HG02840 (cell line): ENCODE data around the gene ENDOG.
A peak's percentile ranks its signal among the peaks of the same experiment; 100 is the strongest.
"Not testable (repeated sequence)": the region's sequence is repeated elsewhere in the genome, so short reads cannot be mapped to it uniquely, and the experiment has no call there.

Source experiments
- ATAC-seq: cut with Tn5 transposase; IDR thresholded peaks from one replicate; pipeline ENCODE4 v1.9.1; 2021; ENCODE audit warnings: mild to moderate bottlenecking, moderate library complexity, moderate number of reproducible peaks; ENCODE audit not compliant: unreplicated experiment, low FRiP score

Gene ENDOG

DNA sequence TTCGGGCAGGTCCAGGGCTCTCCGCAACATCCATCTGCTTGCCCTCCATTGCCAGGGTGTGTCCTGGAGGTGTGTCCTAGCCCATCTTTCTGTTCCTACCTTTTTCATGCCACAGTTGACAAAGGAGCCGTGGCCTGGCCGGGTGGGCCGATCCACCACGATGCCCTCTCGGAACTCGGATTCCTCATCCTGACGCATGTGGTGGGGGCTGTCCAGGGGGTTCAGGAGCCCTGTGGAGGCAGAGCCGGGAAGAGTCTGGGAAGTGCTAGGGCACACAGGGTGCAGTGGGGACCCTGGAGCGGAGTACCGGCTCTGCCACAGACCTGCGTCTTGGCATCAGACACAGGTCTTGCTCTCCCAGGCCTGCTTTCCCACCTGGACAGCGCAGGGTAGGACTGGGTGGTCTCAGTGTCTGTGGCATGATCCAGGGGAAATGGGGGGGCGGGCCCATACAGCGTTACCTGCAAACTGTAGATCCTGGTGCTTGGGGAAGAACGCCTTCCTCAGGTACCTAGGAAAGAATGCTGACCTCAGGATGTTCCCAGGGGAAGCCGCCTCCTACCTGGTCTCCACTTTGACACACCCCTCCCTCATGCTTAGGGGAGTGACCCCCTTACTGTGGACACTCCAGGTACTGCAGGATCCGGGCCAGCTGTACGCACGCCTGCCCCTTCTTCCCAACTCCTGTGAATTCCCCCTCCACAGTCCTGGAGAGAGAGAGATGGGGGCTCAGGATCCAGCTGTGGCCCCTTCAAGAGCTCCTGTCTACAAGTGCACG lies 7.8 kb downstream of the ENDOG start:
- no peak for ATAC-seq

DNA sequence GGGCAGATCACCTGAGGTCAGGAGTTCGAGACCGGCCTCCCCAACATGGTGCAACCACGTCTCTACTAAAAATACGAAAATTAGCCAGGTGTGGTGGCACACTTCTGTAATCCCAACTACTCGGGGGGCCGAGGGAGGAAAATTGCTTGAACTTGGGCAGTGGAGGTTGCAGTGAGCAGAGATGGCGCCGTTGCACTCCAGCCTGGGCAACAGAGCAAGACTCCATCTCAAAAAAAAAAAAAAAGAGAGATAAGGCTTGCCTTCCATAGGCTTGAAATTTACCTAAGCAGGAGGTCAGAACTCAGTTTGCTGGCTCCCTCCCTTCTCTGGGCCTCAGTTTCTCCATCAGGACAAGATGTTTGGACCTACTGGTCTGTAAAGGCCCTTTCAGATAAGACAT lies 10.0 kb downstream of the ENDOG start:
- ATAC-seq: no peak

DNA sequence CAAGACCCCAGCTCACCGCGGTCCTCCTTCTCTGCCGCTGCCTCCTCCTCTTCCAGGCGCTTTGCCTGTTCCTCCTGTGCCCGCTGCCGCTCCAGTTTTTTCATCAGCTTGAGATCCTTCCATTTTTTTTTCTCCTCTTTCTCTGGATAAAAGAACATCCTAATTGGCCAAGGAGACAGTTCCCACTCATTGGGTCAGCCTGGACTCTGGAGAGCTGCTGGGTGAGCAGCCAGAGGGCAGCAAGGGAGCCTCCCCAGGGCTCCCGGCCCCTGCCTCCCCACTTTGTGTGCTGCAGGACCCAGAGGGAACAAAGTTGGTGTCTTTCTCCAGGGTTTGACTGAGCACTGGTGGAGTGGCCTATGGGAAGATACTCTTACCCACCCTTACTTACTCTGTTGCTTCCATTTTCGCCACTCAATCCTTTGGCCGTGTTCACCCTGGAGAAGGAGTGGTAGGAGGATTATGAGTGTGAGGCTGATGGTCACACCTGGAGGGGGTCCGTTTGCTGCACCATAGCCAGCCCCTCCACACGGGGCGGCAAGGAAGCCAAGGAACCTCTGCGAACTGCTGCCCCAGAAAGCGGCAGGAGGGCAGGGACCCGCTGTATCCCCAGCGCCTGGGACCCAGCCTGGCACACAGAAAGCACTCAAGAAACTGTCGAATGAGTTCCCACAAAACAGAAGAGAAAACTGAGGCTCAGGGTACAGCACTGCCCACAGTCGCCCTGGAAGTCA lies 10.6 kb downstream of the ENDOG start:
- no peak for ATAC-seq

DNA sequence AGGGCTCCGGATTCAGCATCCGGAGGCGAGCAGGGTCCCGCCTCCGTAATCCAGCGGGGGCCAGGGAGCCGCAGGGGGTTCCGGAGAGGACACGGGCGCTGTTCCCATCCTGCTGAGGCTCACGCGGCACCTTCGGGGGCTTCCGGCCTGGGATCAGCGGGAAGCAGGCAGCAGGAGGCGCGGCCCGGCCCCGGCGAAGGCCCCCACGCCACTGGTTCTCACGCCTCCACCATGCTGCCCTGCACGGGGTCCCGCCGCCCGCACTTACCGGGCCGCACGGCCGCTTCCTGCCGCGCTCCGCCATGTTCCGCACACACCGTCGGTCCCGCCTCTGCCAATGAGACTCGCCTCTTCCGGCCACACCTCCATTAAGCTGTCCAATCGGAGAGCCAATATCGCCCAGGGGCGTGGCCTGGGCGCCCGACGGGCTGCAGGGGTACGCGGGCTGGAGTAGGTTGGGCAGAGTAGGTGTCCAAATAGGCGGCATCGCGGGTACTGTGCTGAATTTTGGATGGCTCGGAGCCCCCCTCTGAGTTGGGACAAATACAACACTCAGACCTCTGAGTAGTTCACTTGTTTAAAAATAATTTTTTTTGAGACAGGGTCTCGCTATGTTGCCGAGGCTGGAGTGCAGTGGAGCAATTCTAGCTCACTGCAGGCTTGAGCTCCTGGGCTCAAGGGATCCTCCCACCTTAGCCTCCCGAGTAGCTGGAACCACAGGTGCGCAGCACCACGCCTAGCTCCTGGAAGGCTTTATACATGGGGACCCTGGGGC lies 11.4 kb downstream of the ENDOG start, which contains the start of gene SPOUT1:
Gene SPOUT1, minus strand, starts transcription at position 318 of the 775 bp plus-strand sequence. Its CDS starts 14 bp downstream, at position 304.
- peak; percentile 93 for ATAC-seq

DNA sequence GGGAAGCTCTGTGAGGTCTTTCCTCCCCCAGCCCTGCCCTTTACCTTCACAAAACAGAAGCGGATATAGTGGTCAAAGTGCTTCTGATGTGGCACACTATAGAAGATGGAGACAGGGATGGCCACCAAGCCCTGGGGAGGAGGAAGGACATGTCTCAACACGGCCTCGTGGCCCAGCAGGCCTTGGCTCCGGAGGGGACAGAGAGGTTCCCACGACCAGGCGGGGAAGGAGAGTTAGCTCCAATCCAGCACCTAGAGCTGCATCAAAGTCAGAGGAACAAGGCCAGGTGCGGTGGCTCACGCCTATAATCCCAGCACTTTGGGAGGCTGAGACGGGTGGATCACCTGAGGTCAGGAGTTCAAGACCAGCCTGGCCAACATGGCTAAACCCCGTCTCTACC lies 15.4 kb downstream of the ENDOG start:
- ATAC-seq: no peak

DNA sequence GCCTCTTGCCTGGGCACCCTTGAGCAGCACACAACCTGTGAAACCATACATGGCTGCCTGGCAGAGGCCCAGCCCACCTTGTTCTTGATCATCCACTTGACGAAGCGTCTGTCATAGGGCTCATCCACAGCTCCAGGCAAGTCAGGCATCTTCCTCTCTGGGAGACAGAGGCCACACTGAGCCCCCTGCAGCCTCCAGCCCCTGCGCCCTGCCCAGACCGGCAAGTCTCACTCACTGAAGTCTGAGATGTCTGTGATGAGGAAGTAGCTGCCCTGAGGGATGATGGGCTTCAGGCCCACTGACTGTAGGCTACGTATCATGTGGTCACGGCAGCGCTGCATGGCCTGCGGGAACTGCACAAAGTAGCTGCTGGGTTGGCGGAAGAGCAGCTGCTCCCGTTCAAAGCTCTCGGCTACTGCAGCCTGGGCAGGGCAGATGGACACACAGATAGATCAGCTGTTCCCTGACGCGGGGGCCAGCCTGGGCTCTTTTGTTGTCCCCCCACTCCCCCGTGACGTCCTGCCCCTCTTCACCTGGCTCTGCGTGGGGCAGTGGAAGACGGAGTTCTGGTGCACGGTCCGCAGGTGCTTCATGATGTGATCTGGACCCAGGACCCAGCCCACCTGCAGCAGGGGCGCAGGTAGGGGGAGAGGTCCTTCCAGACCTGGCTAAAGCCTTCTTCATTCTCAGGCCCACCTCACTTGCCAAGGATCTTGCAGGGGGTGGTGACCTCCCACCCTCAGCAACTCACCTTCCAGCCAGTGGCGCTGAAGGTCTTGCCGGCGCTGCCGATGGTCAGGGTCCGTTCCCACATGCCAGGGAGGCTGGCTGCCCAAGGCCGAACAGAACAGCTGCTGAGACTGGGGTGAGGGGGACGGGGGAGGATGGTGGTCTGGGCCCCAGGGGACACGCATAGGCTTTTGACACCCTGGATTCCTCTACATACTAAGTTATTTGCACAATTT lies 17.2 kb downstream of the ENDOG start:
- ATAC-seq: no peak

DNA sequence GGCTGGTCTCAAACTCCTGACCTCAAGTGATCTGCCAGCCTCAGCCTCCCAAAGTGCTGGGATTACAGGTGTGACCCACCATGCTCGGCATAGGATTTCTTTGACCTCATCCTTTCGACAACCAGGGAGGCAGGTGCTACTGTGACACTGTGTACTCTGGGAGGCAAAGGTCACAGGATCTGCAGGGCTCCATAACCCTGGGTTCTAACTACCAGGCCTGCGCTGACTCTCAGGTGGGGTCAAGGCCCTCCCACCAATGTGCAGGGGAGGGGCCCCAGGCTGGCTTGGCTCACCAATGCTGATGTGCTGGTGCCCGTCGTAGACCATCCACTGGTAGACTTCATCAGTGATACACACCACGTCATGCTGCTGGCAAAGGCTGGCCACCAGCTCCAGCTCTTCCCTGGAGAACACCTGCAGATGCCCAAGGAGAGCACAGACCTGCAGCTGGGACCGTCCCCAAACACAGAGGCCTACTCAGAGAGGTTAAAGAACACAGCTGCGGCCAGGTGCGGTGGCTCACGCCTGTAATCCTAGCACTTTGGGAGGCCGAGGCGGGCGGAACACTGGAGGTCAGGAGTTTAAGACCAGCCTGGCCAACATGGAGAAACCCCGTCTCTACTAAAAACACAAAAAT lies 18.3 kb downstream of the ENDOG start:
- no peak for ATAC-seq

DNA sequence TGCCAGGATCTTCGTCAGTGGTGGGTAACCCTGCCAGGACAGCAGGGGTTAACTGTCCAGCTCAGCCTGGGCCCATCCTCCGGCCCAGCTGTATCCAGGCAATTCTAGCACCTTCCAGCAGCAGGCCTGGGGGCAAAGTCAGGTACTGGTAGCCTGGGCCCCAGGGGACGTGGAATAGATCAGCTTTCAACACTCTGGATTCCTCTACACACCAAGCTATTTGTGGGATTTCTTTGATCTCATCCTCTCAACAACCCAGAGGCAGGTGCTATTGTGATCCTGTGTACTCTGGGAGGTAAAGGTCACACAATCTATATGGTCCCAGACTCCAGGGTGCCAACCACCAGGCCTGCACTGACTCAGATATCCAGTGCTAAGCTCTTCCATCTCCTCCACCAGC lies 20.0 kb downstream of the ENDOG start:
- ATAC-seq: no peak

DNA sequence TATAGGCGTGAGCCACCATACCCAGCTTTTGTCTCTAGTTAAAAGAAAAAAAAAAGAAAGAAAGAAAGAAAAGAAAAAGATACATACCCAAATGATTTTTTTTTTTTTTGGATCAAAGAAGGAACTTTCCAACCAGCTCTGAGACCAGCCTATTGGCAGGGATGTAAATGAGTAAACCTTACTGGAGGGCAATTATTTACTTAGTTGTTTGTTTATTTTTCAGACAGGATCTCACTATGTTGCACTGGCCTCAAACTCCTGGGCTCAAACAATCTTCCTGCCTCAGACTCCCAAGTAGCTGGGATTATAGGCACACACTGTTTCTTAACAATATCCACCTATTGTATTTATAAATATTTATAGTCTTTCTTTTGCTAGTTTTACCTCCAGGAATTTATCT lies 22.2 kb downstream of the ENDOG start:
- ATAC-seq: no peak

DNA sequence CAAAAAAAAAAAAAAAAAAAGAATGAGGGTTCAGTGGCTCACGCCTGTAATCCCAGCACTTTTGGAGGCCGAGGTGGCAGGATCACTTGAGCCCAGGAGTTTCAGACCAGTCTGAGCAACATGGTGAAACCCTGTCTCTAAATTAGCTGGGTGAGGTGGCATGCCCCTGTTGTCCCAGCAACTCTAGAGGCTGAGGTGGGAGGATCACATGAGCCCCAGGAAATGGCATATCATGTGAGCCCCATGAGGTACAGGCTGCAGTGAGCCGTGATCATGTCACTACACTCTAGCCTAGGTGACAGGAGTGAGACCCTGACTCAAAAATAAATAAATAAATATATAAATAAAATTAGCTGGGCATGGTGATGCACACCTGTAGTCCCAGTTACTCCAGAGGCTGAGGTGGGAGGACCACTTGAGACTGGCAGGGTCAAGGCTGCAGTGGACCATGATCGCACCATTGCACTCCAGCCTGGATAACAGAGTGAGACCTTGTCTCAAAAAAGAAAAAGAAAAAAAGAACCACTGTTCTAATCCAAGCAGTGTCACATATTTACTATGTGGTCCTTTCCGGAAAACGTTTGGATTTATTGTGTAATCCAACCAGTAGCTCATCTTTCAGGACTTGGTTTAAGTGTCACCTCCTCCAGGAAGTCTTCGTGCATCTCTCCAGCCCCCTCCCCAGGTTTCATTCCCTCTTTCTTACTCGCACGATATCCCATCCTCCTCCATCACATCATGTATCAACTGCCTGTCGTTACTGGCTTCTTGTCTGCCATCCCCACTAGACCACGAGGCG lies 23.6 kb downstream of the ENDOG start:
- ATAC-seq: no peak

DNA sequence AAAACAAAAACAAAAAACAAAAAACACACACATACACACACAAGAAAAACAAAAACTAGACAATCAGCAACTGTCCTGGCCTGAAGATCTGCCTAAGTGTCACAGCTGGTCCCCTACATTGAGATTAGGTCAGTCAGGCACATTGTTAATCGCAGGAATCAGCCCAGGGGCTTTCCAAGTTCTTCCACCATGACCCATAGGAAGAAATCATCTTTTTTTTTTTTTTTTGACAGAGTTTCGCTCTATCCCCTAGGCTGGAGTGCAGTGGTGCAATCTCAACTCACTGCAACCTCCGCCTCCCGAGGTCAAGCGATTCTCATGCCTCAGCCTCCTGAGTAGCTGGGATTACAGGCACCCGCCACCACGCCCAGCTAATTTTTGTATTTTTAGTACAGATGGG lies 24.9 kb downstream of the ENDOG start:
- not testable (repeated sequence) for ATAC-seq

DNA sequence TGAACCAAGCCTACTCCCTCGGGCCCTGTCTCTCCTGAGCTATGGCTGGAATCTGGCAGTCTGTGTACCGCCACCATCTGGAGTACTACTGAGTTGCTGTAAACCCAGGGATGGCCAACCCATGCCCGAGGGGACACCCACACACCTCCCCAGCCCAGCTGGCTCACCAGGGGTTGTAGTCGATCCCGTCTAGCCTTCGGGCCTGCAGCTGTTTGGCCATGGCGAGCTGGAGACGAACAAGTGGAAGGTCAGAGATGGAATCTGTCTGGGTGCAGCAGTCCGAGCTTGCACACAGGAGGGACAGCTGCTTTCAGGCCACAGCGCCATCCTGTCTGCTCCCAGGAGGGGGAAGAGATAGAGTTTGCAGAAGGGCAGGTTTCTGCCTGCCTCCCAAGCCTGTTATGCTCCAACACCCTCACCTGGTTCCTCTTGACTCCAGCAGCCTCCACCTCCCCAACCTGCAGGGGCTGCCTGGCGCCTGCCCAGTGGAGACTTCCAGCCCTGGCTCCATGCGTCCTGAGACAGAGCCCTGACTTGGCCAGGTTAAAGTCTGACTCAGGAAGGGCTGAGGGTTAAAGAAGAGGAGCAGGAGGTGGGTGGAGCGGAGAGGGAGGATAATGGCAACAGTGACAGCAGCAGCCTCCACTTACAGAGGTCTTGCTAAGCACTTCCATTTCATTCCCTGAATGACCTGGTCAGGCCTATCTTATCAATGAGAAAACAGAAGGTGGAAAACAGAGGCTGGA lies 27.1 kb downstream of the ENDOG start:
- ATAC-seq: no peak

DNA sequence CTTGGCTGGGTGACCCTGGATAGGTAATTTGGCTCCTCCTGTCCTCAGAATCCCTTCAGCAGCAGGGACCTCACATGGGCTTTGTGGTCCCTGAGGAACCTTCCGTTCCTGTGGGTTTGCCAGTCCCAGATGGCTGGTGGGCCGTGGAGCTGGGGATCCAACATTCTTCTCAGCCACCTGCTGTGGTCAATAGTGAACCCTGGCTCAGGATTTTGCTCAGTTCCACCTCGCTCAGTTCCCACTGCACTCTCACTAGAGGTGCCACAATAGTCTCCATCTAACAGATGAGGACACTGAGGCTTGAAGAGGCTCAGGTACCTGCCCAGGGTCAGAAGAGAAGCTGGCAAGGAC lies 28.4 kb downstream of the ENDOG start:
- no peak for ATAC-seq

DNA sequence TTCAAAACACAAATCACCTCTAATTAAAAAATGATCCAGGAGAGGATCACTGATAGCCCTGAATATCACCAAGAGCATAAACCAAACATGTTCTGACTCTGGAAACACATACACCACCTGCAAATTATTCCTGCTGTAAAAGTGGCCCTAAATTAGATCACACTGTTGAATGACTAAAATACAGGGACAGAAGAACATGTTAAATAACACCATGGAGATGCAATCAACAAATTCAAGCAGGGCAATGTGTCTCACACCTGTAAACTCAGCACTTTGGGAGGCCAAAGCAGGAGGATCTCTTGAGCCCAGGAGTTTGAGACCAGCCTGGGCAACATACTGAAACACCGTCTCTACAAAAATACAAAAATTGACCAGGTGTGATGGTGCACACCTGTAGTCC lies 29.5 kb downstream of the ENDOG start:
- no peak for ATAC-seq

DNA sequence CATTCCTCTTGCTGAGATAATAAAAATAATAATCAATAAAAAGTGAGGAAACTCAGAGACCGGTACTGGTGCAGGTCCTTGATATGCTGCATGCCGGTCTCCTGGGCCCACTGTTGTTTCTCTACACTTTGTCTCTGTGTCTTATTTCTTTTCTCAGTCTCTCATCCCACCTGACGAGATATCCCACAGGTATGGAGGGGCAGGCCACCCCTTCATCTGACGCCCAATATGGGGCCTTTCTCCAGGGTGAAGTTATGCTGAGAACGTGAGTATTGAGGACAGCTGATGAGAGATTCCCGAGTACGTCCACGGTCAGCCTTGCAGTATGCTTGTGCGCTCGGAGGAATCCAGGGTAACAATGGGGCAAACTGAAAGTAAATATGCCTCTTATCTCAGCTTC lies 32.7 kb downstream of the ENDOG start:
- not testable (repeated sequence) for ATAC-seq

DNA sequence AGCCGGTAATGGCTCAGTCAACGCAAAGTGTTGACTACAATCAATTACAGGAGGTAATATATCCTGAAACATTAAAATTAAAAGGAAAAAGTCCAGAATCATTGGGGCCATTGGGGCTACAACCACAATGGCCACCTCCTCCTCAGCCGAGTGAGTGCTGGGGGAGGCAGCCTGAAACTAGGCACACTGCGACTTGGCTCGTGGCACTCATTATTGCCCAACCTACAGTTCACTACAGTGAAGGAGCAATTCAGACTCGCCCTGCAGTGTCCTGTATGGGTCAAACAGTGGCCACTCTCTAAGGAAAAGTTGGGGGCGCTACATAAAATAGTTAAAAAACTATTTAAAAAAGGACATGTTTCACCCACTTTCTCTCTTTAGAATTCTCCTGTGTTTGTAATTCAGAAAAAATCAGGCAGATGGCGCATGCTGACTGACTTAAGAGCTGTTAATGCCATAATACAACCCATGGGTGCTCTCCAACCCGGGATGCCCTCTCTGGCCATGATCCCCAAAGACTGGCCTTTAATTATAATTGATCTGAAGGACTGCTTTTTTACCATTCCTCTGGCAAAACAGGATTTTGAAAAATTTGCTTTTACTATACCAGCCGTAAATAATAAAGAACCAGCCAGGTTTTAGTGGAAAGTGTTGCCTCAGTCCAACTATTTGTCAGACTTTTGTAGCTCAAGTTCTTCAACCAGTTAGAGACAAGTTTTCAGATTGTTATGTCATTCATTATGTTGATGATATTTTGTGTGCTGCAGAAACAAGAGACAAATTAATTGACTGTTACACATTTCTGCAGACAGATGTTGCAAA lies 33.7 kb downstream of the ENDOG start:
- ATAC-seq: not testable (repeated sequence)

DNA sequence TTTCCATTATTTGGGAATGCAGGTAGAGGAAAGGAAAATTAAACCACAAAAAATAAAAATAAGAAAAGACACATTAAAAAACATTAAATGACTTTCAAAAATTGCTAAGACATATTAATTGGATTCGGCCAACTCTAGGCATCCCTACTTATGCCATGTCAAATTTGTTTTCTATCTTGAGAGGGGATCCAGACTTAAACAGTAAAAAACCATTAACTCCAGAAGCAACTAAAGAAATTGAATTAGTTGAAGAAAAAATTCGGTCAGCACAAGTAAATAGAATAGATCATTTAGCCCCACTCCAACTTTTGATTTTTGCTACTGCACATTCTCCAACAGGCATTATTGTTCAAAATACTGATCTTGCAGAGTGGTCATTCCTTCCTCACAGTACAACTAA lies 34.3 kb downstream of the ENDOG start:
- not testable (repeated sequence) for ATAC-seq
